Measurements from ENCODE around the gene SLC50A1. TPM values are rescaled to one million over a fixed set of nuclear protein-coding genes. Genes with fewer than 3 reads are reported as not detected.
"Not testable (repeated sequence)": the region's sequence is repeated elsewhere in the genome, so short reads cannot be mapped to it uniquely, and the experiment has no call there.

The SLC50A1 gene
- total RNA-seq, 1 experiment from 2014 or later, result 56.5 TPM

- no peaks in the 10 kb centered on the region for H3K79me2 ChIP-seq (ENCODE audit: low read length)
- H2AFZ ChIP-seq (ENCODE audit: low read length), result no peak overlapping the region
- no peaks in the 10 kb centered on the region for H3K36me3 ChIP-seq (ENCODE audit: insufficient read depth, low read length)
- no peaks in the 10 kb centered on the region for H3K27me3 ChIP-seq (ENCODE audit: low read length)
- H3K9ac ChIP-seq (ENCODE audit: low read length), result no peak overlapping the region
- H3K27ac ChIP-seq (ENCODE audit: low read length), result no peak overlapping the region
- peaks cover 3% of the 10 kb centered on the region; the same call in 1 of the 2 replicates for H3K4me1 ChIP-seq (ENCODE audit: low read length)
- no peaks in the 10 kb centered on the region for H3K9me3 ChIP-seq (ENCODE audit: low read length)
- H4K20me1 ChIP-seq (ENCODE audit: insufficient read depth, low read depth, low read length), result no peaks in the 10 kb centered on the region
- no peak for DNase-seq
- H3K9me2 ChIP-seq (replicated peaks; ENCODE audit: insufficient read depth, low read length), result no peaks in the 10 kb centered on the region
- no peak overlapping the region for H3K4me2 ChIP-seq (ENCODE audit: low read depth, low read length, poor library complexity, severe bottlenecking)
- H3K4me3 ChIP-seq (ENCODE audit: low read length), result no peak overlapping the region
These were observed 25.3 kb upstream of the SLC50A1 start for GRCh38 chr1:155110381-155110780.

GRCh38 chr1:155110826-155111225 lies 24.8 kb upstream of the SLC50A1 start:
- Histone ChIP-seq H3K4me2 (ENCODE audit: low read depth, low read length, poor library complexity, severe bottlenecking) (no peak overlapping the region), H3K9me2 (replicated peaks; ENCODE audit: insufficient read depth, low read length) (no peaks in the 10 kb centered on the region), H3K9me3 (ENCODE audit: low read length) (no peaks in the 10 kb centered on the region), H4K20me1 (ENCODE audit: insufficient read depth, low read depth, low read length) (no peaks in the 10 kb centered on the region), H3K27ac (ENCODE audit: low read length) (no peak overlapping the region), H2AFZ (ENCODE audit: low read length) (no peak overlapping the region), H3K4me1 (ENCODE audit: low read length) (peaks cover 3% of the 10 kb centered on the region; the same call in 1 of the 2 replicates), H3K36me3 (ENCODE audit: insufficient read depth, low read length) (no peaks in the 10 kb centered on the region), H3K4me3 (ENCODE audit: low read length) (no peak overlapping the region), H3K79me2 (ENCODE audit: low read length) (no peaks in the 10 kb centered on the region), H3K9ac (ENCODE audit: low read length) (no peak overlapping the region), H3K27me3 (ENCODE audit: low read length) (no peaks in the 10 kb centered on the region)
- no peak for DNase-seq

GRCh38 chr1:155113450-155113980 lies 22.1 kb upstream of the SLC50A1 start:
- Histone ChIP-seq H3K9ac (ENCODE audit: low read length) (no peak overlapping the region), H3K36me3 (ENCODE audit: insufficient read depth, low read length) (no peaks in the 10 kb centered on the region), H3K9me3 (ENCODE audit: low read length) (no peaks in the 10 kb centered on the region), H3K27ac (ENCODE audit: low read length) (no peak overlapping the region), H3K4me1 (ENCODE audit: low read length) (no peaks in the 10 kb centered on the region), H4K20me1 (ENCODE audit: insufficient read depth, low read depth, low read length) (no peaks in the 10 kb centered on the region), H2AFZ (ENCODE audit: low read length) (no peak overlapping the region), H3K9me2 (replicated peaks; ENCODE audit: insufficient read depth, low read length) (no peaks in the 10 kb centered on the region), H3K4me3 (ENCODE audit: low read length) (no peak overlapping the region), H3K4me2 (ENCODE audit: low read depth, low read length, poor library complexity, severe bottlenecking) (no peak overlapping the region), H3K27me3 (ENCODE audit: low read length) (no peaks in the 10 kb centered on the region), H3K79me2 (ENCODE audit: low read length) (no peaks in the 10 kb centered on the region)
- DNase-seq, result no peak

GRCh38 chr1:155116113-155116764 lies 19.4 kb upstream of the SLC50A1 start:
- Histone ChIP-seq H4K20me1 (ENCODE audit: insufficient read depth, low read depth, low read length) (no peaks in the 10 kb centered on the region), H3K27ac (ENCODE audit: low read length) (no peak overlapping the region), H3K9me3 (ENCODE audit: low read length) (no peaks in the 10 kb centered on the region), H3K9me2 (replicated peaks; ENCODE audit: insufficient read depth, low read length) (no peaks in the 10 kb centered on the region), H3K79me2 (ENCODE audit: low read length) (no peaks in the 10 kb centered on the region), H3K4me3 (ENCODE audit: low read length) (no peak overlapping the region), H3K36me3 (ENCODE audit: insufficient read depth, low read length) (no peaks in the 10 kb centered on the region), H3K9ac (ENCODE audit: low read length) (no peak overlapping the region), H3K4me2 (ENCODE audit: low read depth, low read length, poor library complexity, severe bottlenecking) (no peak overlapping the region), H3K27me3 (ENCODE audit: low read length) (no peaks in the 10 kb centered on the region), H3K4me1 (ENCODE audit: low read length) (no peaks in the 10 kb centered on the region), H2AFZ (ENCODE audit: low read length) (no peak overlapping the region)
- DNase-seq, result no peak

- no peaks in the 10 kb centered on the region for H3K9me2 ChIP-seq (replicated peaks; ENCODE audit: insufficient read depth, low read length)
- H3K9ac ChIP-seq (ENCODE audit: low read length), result no peak overlapping the region
- no peaks in the 10 kb centered on the region for H3K27me3 ChIP-seq (ENCODE audit: low read length)
- no peaks in the 10 kb centered on the region for H4K20me1 ChIP-seq (ENCODE audit: insufficient read depth, low read depth, low read length)
- H3K4me1 ChIP-seq (ENCODE audit: low read length), result no peaks in the 10 kb centered on the region
- no peak overlapping the region for H3K4me2 ChIP-seq (ENCODE audit: low read depth, low read length, poor library complexity, severe bottlenecking)
- H3K79me2 ChIP-seq (ENCODE audit: low read length), result no peaks in the 10 kb centered on the region
- H3K27ac ChIP-seq (ENCODE audit: low read length), result no peak overlapping the region
- no peak for DNase-seq
- no peak overlapping the region for H3K4me3 ChIP-seq (ENCODE audit: low read length)
- no peak overlapping the region for H2AFZ ChIP-seq (ENCODE audit: low read length)
- no peaks in the 10 kb centered on the region for H3K9me3 ChIP-seq (ENCODE audit: low read length)
- no peaks in the 10 kb centered on the region for H3K36me3 ChIP-seq (ENCODE audit: insufficient read depth, low read length)
These were observed 18.0 kb upstream of the SLC50A1 start for GRCh38 chr1:155117610-155118009.

- not testable (repeated sequence) for H3K36me3 ChIP-seq (ENCODE audit: insufficient read depth, low read length); H3K9me3 ChIP-seq (ENCODE audit: low read length); H3K4me2 ChIP-seq (ENCODE audit: low read depth, low read length, poor library complexity, severe bottlenecking); H4K20me1 ChIP-seq (ENCODE audit: insufficient read depth, low read depth, low read length); DNase-seq; H3K27ac ChIP-seq (ENCODE audit: low read length); H3K9ac ChIP-seq (ENCODE audit: low read length); H3K27me3 ChIP-seq (ENCODE audit: low read length); H3K79me2 ChIP-seq (ENCODE audit: low read length); H3K4me1 ChIP-seq (ENCODE audit: low read length); H3K4me3 ChIP-seq (ENCODE audit: low read length); H3K9me2 ChIP-seq (replicated peaks; ENCODE audit: insufficient read depth, low read length); H2AFZ ChIP-seq (ENCODE audit: low read length)
These were observed 17.6 kb upstream of the SLC50A1 start for GRCh38 chr1:155118090-155118489.

GRCh38 chr1:155120253-155120652 lies 15.4 kb upstream of the SLC50A1 start:
- Histone ChIP-seq H3K4me3 (ENCODE audit: low read length) (no peak overlapping the region), H3K27me3 (ENCODE audit: low read length) (no peaks in the 10 kb centered on the region), H3K4me2 (ENCODE audit: low read depth, low read length, poor library complexity, severe bottlenecking) (no peak overlapping the region), H3K36me3 (ENCODE audit: insufficient read depth, low read length) (no peaks in the 10 kb centered on the region), H4K20me1 (ENCODE audit: insufficient read depth, low read depth, low read length) (no peaks in the 10 kb centered on the region), H3K9me2 (replicated peaks; ENCODE audit: insufficient read depth, low read length) (no peaks in the 10 kb centered on the region), H3K4me1 (ENCODE audit: low read length) (no peaks in the 10 kb centered on the region), H2AFZ (ENCODE audit: low read length) (no peak overlapping the region), H3K27ac (ENCODE audit: low read length) (no peak overlapping the region), H3K9me3 (ENCODE audit: low read length) (no peaks in the 10 kb centered on the region), H3K9ac (ENCODE audit: low read length) (no peak overlapping the region), H3K79me2 (ENCODE audit: low read length) (no peaks in the 10 kb centered on the region)
- no peak for DNase-seq

GRCh38 chr1:155121249-155121648 lies 14.4 kb upstream of the SLC50A1 start:
- no peaks in the 10 kb centered on the region for H3K79me2 ChIP-seq (ENCODE audit: low read length)
- no peaks in the 10 kb centered on the region for H3K27me3 ChIP-seq (ENCODE audit: low read length)
- no peaks in the 10 kb centered on the region for H3K4me1 ChIP-seq (ENCODE audit: low read length)
- H2AFZ ChIP-seq (ENCODE audit: low read length), result no peak overlapping the region
- no peak overlapping the region for H3K27ac ChIP-seq (ENCODE audit: low read length)
- no peak overlapping the region for H3K9ac ChIP-seq (ENCODE audit: low read length)
- no peak overlapping the region for H3K4me2 ChIP-seq (ENCODE audit: low read depth, low read length, poor library complexity, severe bottlenecking)
- no peaks in the 10 kb centered on the region for H3K36me3 ChIP-seq (ENCODE audit: insufficient read depth, low read length)
- DNase-seq, result no peak
- no peaks in the 10 kb centered on the region for H4K20me1 ChIP-seq (ENCODE audit: insufficient read depth, low read depth, low read length)
- no peaks in the 10 kb centered on the region for H3K9me2 ChIP-seq (replicated peaks; ENCODE audit: insufficient read depth, low read length)
- no peaks in the 10 kb centered on the region for H3K9me3 ChIP-seq (ENCODE audit: low read length)
- H3K4me3 ChIP-seq (ENCODE audit: low read length), result no peak overlapping the region

All from Karpas-422 (cell line).